HepG2 (cell line): ENCODE measurements around the gene ZNF615. TPM values are rescaled to one million over a fixed set of nuclear protein-coding genes. Genes with fewer than 3 reads are reported as not detected.
A peak's percentile ranks its signal among the peaks of the same experiment; 100 is the strongest.

Experiments
- AHR ChIP-seq: IDR thresholded peaks from 2 replicates; pipeline ENCODE4 v1.6.1; 2018; ENCODE audit warnings: missing genetic modification reagents, missing compliant biosample characterization
- ATF5 ChIP-seq: sonication (generic); formaldehyde crosslinking; IDR thresholded peaks from 2 replicates; pipeline ENCODE4 v1.4.0; 2020; ENCODE audit warnings: mild to moderate bottlenecking, low read depth, missing genetic modification reagents
- EED ChIP-seq: sonication (generic); formaldehyde crosslinking; IDR thresholded peaks from 2 replicates; pipeline ENCODE4 v1.5.0; 2020; ENCODE audit warnings: mild to moderate bottlenecking, missing genetic modification reagents
- FOXA1 ChIP-seq, 2 experiments: fragments of 450-650 bp in 1 of 2; sonication (generic) in 1 of 2; formaldehyde crosslinking in 1 of 2; IDR thresholded peaks; 2 replicates each; pipeline versions ENCODE4 v1.4.0 to v1.6.1; 2016 to 2020; ENCODE audit warnings: missing genetic modification reagents in 1 of 2
- FOXJ3 ChIP-seq: sonication (generic); formaldehyde crosslinking; IDR thresholded peaks from 2 replicates; pipeline ENCODE4 v1.4.0; 2020; ENCODE audit warnings: missing genetic modification reagents, mild to moderate bottlenecking, borderline replicate concordance
- FOXO1 ChIP-seq: sonication (generic); formaldehyde crosslinking; IDR thresholded peaks from 2 replicates; pipeline ENCODE4 v1.4.0; 2020; ENCODE audit warnings: missing genetic modification reagents
- GABPA ChIP-seq, 2 experiments: IDR thresholded peaks; 2 replicates each; pipeline ENCODE4 v1.6.1; 2011 to 2016; ENCODE audit warnings: low read depth in 2 of 2, low read length in 1 of 2, missing biosample characterization in 1 of 2, missing genetic modification characterization in 1 of 2
- HNRNPUL1 ChIP-seq: fragments of 200-400 bp; formaldehyde crosslinking; IDR thresholded peaks from 2 replicates; pipeline ENCODE4 v1.6.1; 2017; ENCODE audit warnings: low read depth, mild to moderate bottlenecking, low read length, moderate library complexity
- IKZF4 ChIP-seq: sonication (generic); formaldehyde crosslinking; IDR thresholded peaks from 2 replicates; pipeline ENCODE4 v1.5.1; 2020; ENCODE audit warnings: borderline replicate concordance, mild to moderate bottlenecking, low read depth, missing genetic modification reagents; ENCODE audit errors: not compliant biosample characterization
- MAFF ChIP-seq: IDR thresholded peaks from 2 replicates; pipeline ENCODE4 v1.6.1; 2011; ENCODE audit warnings: low read depth, low read length, improper control_type of control experiment
- MYNN ChIP-seq: sonication (generic); formaldehyde crosslinking; IDR thresholded peaks from 2 replicates; pipeline ENCODE4 v1.4.0; 2020; ENCODE audit warnings: mild to moderate bottlenecking, low read depth, missing genetic modification reagents
- PAWR ChIP-seq: sonication (generic); formaldehyde crosslinking; IDR thresholded peaks from 2 replicates; pipeline ENCODE4 v1.4.0; 2020; ENCODE audit warnings: missing genetic modification reagents, mild to moderate bottlenecking, borderline replicate concordance
- POGK ChIP-seq: sonication (generic); formaldehyde crosslinking; conservative IDR thresholded peaks from 2 replicates; pipeline ENCODE4 v1.8.0; 2022; ENCODE audit warnings: mild to moderate bottlenecking, moderate library complexity, missing genetic modification reagents
- SNAPC4 ChIP-seq: sonication (generic); formaldehyde crosslinking; IDR thresholded peaks from 2 replicates; pipeline ENCODE4 v1.4.0; 2020; ENCODE audit warnings: mild to moderate bottlenecking, missing genetic modification reagents
- TOE1 ChIP-seq: sonication (generic); formaldehyde crosslinking; IDR thresholded peaks from 2 replicates; pipeline ENCODE4 v1.4.0; 2020; ENCODE audit warnings: mild to moderate bottlenecking, missing genetic modification reagents
- ZBTB38 ChIP-seq: sonication (generic); formaldehyde crosslinking; IDR thresholded peaks from 2 replicates; pipeline ENCODE4 v1.5.1; 2020; ENCODE audit warnings: mild to moderate bottlenecking, missing genetic modification reagents
- ZNF10 ChIP-seq: sonication (generic); formaldehyde crosslinking; IDR thresholded peaks from 2 replicates; pipeline ENCODE4 v1.4.0; 2020; ENCODE audit warnings: mild to moderate bottlenecking, low read depth, missing genetic modification reagents, borderline replicate concordance
- ZNF563 ChIP-seq: sonication (generic); formaldehyde crosslinking; IDR thresholded peaks from 2 replicates; pipeline ENCODE4 v1.8.0; 2022; ENCODE audit warnings: mild to moderate bottlenecking, moderate library complexity, missing genetic modification reagents
- ZNF800 ChIP-seq: sonication (generic); formaldehyde crosslinking; IDR thresholded peaks from 2 replicates; pipeline ENCODE4 v1.4.0; 2020; ENCODE audit warnings: missing genetic modification reagents
- polyA plus RNA-seq, 8 experiments: library from polyadenylated mRNA; depleted of rRNA in 3 of 8; stranded (reverse) in 7 of 8; unstranded in 1 of 8; fragments of >200 nt; fragmentation: Illumina TruSeq in 4 of 8; extraction: Trizol in 4 of 8; gene quantifications; 2 replicates each; pipeline versions ENCODE4 v1.2.1 to v1.2.3, GENCODE V29; 2011 to 2016; ENCODE audit warnings: low read depth in 4 of 8, missing spikeins in 1 of 8, mixed read lengths in 1 of 8; ENCODE audit not compliant: insufficient read depth in 1 of 8
- total RNA-seq, 5 experiments: library from RNA; depleted of rRNA; stranded (reverse); fragments of >200 nt; fragmentation: Illumina TruSeq; extraction: Trizol; gene quantifications; 2 replicates each; pipeline ENCODE4 v1.2.3, GENCODE V29; 2016; ENCODE audit warnings: low read depth in 1 of 5

The ZNF615 gene
- total and polyA plus RNA-seq, 2 of the 13 experiments (the other 11 are each of a cell fraction or from before 2014, with no cell fraction given) = 5.2 to 7.8 TPM

GRCh38 chr19:52028027-52028779 lies 20.2 kb upstream of the ZNF615 start, which contains the start of gene ZNF614 (continued):
- TF ChIP-seq ZBTB38 (CRISPR knock-in tag) (peak; percentile 64; the same call in 1 of the 2 replicates), ZNF800 (CRISPR knock-in tag) (peak; percentile 55; the same call in 1 of the 2 replicates), MYNN (CRISPR knock-in tag) (no peak; the same call in 1 of the 2 replicates), FOXA1 (IDR thresholded peaks at IDR 0.05) (no peak), FOXA1 (CRISPR knock-in tag; IDR thresholded peaks at IDR 0.05) (peak; percentile 24; the same call in 1 of the 2 replicates), EED (CRISPR knock-in tag) (peak; percentile 93), AHR (CRISPR knock-in tag) (peak; percentile 22; the same call in 1 of the 2 replicates), POGK (CRISPR knock-in tag) (peak; percentile 21; the same call in 1 of the 2 replicates), ZNF563 (CRISPR knock-in tag) (no peak), MAFF (no peak), ZNF10 (CRISPR knock-in tag) (no peak), SNAPC4 (CRISPR knock-in tag) (peak; percentile 87), FOXJ3 (CRISPR knock-in tag) (no peak), IKZF4 (no peak), GABPA (IDR thresholded peaks at IDR 0.05; ENCODE audit: low read depth, low read length) (no peak), GABPA (CRISPR knock-in tag; IDR thresholded peaks at IDR 0.05; ENCODE audit: low read depth) (peak; percentile 51; the same call in 1 of the 2 replicates), PAWR (CRISPR knock-in tag) (no peak), ATF5 (CRISPR knock-in tag) (no peak), FOXO1 (peak; percentile 37; the same call in 1 of the 2 replicates), TOE1 (CRISPR knock-in tag) (no peak; the same call in 1 of the 2 replicates), HNRNPUL1 (no peak)
